Fibroblast of lung (primary cell): ENCODE measurements around the gene PSME3IP1. TPM values are rescaled to one million over a fixed set of nuclear protein-coding genes. Genes with fewer than 3 reads are reported as not detected.

ENCODE experiments used
- DNase-seq, 2 donors: peaks; one replicate each; pipeline versions ENCODE4 v3.0.0 to v3.0.0-alpha.2; 2010; ENCODE audit warnings: low read depth in 2 of 2
- H2AFZ ChIP-seq: 2 replicates; pipeline ENCODE4 v1.5.1; 2012; ENCODE audit warnings: low read length, control low read depth, inconsistent platforms
- H3K27ac ChIP-seq: 2 replicates; pipeline ENCODE4 v1.5.1; 2011; ENCODE audit warnings: low read length, control low read depth; ENCODE audit not compliant: insufficient read depth
- H3K27me3 ChIP-seq: 2 replicates; pipeline ENCODE4 v1.5.1; 2011; ENCODE audit warnings: mild to moderate bottlenecking, low read length; ENCODE audit not compliant: control insufficient read depth, insufficient read depth
- H3K36me3 ChIP-seq: 2 replicates; pipeline ENCODE4 v1.5.1; 2011; ENCODE audit warnings: low read length; ENCODE audit not compliant: control insufficient read depth, insufficient read depth
- H3K4me1 ChIP-seq: 2 replicates; pipeline ENCODE4 v1.5.1; 2011; ENCODE audit warnings: low read length; ENCODE audit not compliant: control insufficient read depth, insufficient read depth; ENCODE audit errors: extremely low read depth
- H3K4me2 ChIP-seq: 2 replicates; pipeline ENCODE4 v1.5.1; 2011; ENCODE audit warnings: low read length, control low read depth; ENCODE audit not compliant: insufficient read depth; ENCODE audit errors: extremely low read depth
- H3K4me3 ChIP-seq, 4 experiments: fragments of 200-600 bp in 1 of 4; sonication (generic) in 1 of 4; replicated peaks in 1 of 4; 2 replicates each; pipeline ENCODE4 v1.5.1; 2011 to 2016; ENCODE audit warnings: low read length in 4 of 4, low read depth in 3 of 4, mild to moderate bottlenecking in 3 of 4, control low read depth in 2 of 4, inconsistent platforms in 1 of 4, mixed read lengths in 1 of 4; ENCODE audit not compliant: insufficient read depth in 1 of 4; ENCODE audit errors: control extremely low read depth in 1 of 4
- H3K79me2 ChIP-seq: 2 replicates; pipeline ENCODE4 v1.5.1; 2012; ENCODE audit warnings: mild to moderate bottlenecking, low read length, inconsistent platforms; ENCODE audit not compliant: control insufficient read depth, insufficient read depth
- H3K9ac ChIP-seq: 2 replicates; pipeline ENCODE4 v1.5.1; 2011; ENCODE audit warnings: mild to moderate bottlenecking, low read length, control low read depth; ENCODE audit not compliant: insufficient read depth
- H3K9me3 ChIP-seq: 2 replicates; pipeline ENCODE4 v1.5.1; 2012; ENCODE audit warnings: low read depth, low read length; ENCODE audit not compliant: control insufficient read depth, insufficient read depth
- H4K20me1 ChIP-seq: 2 replicates; pipeline ENCODE4 v1.5.1; 2011; ENCODE audit warnings: low read length; ENCODE audit not compliant: control insufficient read depth, insufficient read depth; ENCODE audit errors: extremely low read depth
- EZH2 ChIP-seq: IDR thresholded peaks from 2 replicates; pipeline ENCODE4 v1.5.1; 2012; ENCODE audit warnings: low read length, control low read depth, mild to moderate bottlenecking; ENCODE audit errors: missing control alignments
- polyA plus RNA-seq, 2 donors: library from polyadenylated mRNA; depleted of rRNA in 1 of 2; stranded (reverse) in 1 of 2; unstranded in 1 of 2; fragments of >200 nt; gene quantifications; 2 replicates each; pipeline ENCODE4 v1.2.1, GENCODE V29; 2011 to 2012; ENCODE audit warnings: missing spikeins in 1 of 2
- total RNA-seq: library from RNA; depleted of rRNA; stranded (reverse); fragments of >200 nt; gene quantifications from 2 replicates; pipeline ENCODE4 v1.2.1, GENCODE V29; 2014
- TF ChIP-seq, protein P1 (sequence below), 2 donors: IDR thresholded peaks in 1 of 2; conservative IDR thresholded peaks in 1 of 2; 1 replicate in 1 of 2; 2 replicates in 1 of 2; pipeline ENCODE4 v1.5.1; 2011 to 2012; ENCODE audit warnings: low read length in 2 of 2, control low read depth in 1 of 2, inconsistent platforms in 1 of 2, low read depth in 1 of 2, mild to moderate bottlenecking in 1 of 2

The PSME3IP1 gene
- total and polyA plus RNA-seq, 2 donors (not counting 1 experiment from before 2014, with no cell fraction given) = 55.5 to 64.6 TPM

DNA sequence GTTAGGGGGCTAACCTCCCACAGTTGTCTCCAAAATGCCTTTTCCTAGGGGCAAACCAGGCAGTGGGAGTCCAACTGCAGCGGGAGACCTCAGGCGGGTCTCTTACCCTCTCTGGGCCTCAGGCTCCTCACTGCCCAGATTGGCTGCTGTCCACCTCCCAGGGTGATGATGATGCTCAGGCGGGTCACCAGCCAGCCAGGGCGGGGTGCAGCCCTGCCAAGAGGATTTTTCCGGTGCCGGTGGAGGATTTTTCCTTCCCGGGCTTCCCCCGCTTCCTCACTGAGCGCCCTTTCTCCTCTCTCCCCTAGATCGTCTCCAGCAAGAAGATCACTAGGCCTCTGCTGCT lies 70.7 kb downstream of the PSME3IP1 start:
- no peaks in the 10 kb centered on the region for H3K79me2 ChIP-seq
- no peak overlapping the region for H3K4me3 ChIP-seq
- no peak overlapping the region for H2AFZ ChIP-seq
- H3K36me3 ChIP-seq = no peaks in the 10 kb centered on the region
- peaks cover 16% of the 10 kb centered on the region for H3K4me1 ChIP-seq
- peak in 1 of 2 donors; percentile 31 for DNase-seq
- no peaks in the 10 kb centered on the region for H4K20me1 ChIP-seq
- peak overlapping the region; percentile 75 for H3K27ac ChIP-seq
- H3K9me3 ChIP-seq = no peaks in the 10 kb centered on the region
- H3K9ac ChIP-seq = no peak overlapping the region
- H3K27me3 ChIP-seq = no peaks in the 10 kb centered on the region
- peak overlapping the region; percentile 8 for H3K4me2 ChIP-seq
- TF ChIP-seq, protein P1, sequence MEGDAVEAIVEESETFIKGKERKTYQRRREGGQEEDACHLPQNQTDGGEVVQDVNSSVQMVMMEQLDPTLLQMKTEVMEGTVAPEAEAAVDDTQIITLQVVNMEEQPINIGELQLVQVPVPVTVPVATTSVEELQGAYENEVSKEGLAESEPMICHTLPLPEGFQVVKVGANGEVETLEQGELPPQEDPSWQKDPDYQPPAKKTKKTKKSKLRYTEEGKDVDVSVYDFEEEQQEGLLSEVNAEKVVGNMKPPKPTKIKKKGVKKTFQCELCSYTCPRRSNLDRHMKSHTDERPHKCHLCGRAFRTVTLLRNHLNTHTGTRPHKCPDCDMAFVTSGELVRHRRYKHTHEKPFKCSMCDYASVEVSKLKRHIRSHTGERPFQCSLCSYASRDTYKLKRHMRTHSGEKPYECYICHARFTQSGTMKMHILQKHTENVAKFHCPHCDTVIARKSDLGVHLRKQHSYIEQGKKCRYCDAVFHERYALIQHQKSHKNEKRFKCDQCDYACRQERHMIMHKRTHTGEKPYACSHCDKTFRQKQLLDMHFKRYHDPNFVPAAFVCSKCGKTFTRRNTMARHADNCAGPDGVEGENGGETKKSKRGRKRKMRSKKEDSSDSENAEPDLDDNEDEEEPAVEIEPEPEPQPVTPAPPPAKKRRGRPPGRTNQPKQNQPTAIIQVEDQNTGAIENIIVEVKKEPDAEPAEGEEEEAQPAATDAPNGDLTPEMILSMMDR (conservative IDR thresholded peaks at IDR 0.05 in 1 of 2, IDR thresholded peaks at IDR 0.05 in 1 of 2; ENCODE audit: low read depth in 1 of 2, low read length in 2 of 2) = no peak
- TF ChIP-seq EZH2 = no peak

DNA sequence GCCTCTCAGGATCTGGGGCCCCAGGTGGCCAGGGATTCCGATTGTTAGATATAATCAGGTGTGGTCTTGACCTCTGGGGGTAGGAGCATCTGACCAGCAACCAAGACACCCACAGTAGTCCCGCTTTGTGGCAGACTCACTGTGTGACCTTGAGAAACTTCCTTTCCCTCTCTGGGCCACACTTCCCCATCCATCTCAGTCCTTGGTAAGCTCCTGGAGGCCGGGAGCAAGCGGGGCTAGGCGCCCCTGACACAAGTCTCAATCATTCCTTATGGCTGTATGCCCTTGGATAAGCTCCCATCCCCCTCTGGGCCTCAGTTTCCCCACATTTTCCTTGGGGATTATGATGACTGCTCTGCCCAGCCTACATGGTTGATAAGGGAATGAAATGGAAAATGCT lies 72.2 kb downstream of the PSME3IP1 start:
- no peaks in the 10 kb centered on the region for H3K79me2 ChIP-seq
- H2AFZ ChIP-seq = no peak overlapping the region
- H3K9me3 ChIP-seq = no peaks in the 10 kb centered on the region
- no peak overlapping the region for H3K9ac ChIP-seq
- no peak for TF ChIP-seq EZH2
- TF ChIP-seq, protein P1 (conservative IDR thresholded peaks at IDR 0.05 in 1 of 2, IDR thresholded peaks at IDR 0.05 in 1 of 2; ENCODE audit: low read depth in 1 of 2, low read length in 2 of 2) = no peak
- no peak overlapping the region for H3K27ac ChIP-seq
- H3K4me1 ChIP-seq = peaks cover 16% of the 10 kb centered on the region
- no peak for DNase-seq
- H3K27me3 ChIP-seq = no peaks in the 10 kb centered on the region
- H3K4me3 ChIP-seq = no peak overlapping the region
- no peaks in the 10 kb centered on the region for H4K20me1 ChIP-seq
- H3K36me3 ChIP-seq = no peaks in the 10 kb centered on the region
- H3K4me2 ChIP-seq = no peak overlapping the region

DNA sequence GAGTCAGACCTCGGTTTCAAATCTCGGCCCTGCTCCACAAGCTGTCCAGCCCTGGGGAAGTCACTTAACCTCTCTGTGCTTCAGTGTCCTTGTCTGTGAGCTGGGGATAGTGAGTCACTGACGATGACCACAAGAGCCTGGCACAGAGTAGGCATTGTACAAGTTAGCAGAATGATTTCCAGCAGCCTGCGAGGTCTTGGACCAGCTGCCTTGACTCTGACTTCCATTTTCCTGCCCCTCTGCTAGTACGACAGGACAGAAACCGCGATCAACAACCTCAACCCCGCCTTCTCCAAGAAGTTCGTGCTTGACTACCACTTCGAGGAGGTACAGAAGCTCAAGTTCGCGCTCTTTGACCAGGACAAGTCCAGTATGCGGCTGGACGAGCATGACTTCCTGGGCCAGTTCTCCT lies 72.8 kb downstream of the PSME3IP1 start:
- DNase-seq = peak; percentile 36 to 77
- no peak for TF ChIP-seq EZH2
- TF ChIP-seq, protein P1 (conservative IDR thresholded peaks at IDR 0.05 in 1 of 2, IDR thresholded peaks at IDR 0.05 in 1 of 2; ENCODE audit: low read depth in 1 of 2, low read length in 2 of 2) = no peak
- no peaks in the 10 kb centered on the region for H4K20me1 ChIP-seq
- no peaks in the 10 kb centered on the region for H3K79me2 ChIP-seq
- no peak overlapping the region for H2AFZ ChIP-seq
- no peak overlapping the region for H3K4me2 ChIP-seq
- H3K4me3 ChIP-seq = no peak overlapping the region
- H3K27me3 ChIP-seq = no peaks in the 10 kb centered on the region
- no peak overlapping the region for H3K27ac ChIP-seq
- peaks cover 16% of the 10 kb centered on the region for H3K4me1 ChIP-seq
- H3K9ac ChIP-seq = no peak overlapping the region
- H3K36me3 ChIP-seq = no peaks in the 10 kb centered on the region
- H3K9me3 ChIP-seq = no peaks in the 10 kb centered on the region
